ENCODE measurements around the gene CEP20. TPM values are rescaled to one million over a fixed set of nuclear protein-coding genes. Genes with fewer than 3 reads are reported as not detected.
A peak's percentile ranks its signal among the peaks of the same experiment; 100 is the strongest.
"Not testable (repeated sequence)": the region's sequence is repeated elsewhere in the genome, so short reads cannot be mapped to it uniquely, and the experiment has no call there.

Gene CEP20
- total RNA-seq, 1 donor from 2014 or later, result 30.6 TPM

GRCh38 chr16:15839204-15839603 lies 49.2 kb downstream of the CEP20 start:
- intact Hi-C loops (cut with micrococcal nuclease); ATAC-seq; DNase-seq: not testable (repeated sequence)

GRCh38 chr16:15837761-15838160 lies 50.6 kb downstream of the CEP20 start:
- no peak for ATAC-seq
- intact Hi-C loops (cut with micrococcal nuclease), result no loop called here
- DNase-seq, result no peak

- intact Hi-C loops (cut with micrococcal nuclease), result no loop called here
- DNase-seq (no peak), ATAC-seq (no peak)
Observed at GRCh38 chr16:15836965-15837611, 51.3 kb downstream of the CEP20 start.

DNA sequence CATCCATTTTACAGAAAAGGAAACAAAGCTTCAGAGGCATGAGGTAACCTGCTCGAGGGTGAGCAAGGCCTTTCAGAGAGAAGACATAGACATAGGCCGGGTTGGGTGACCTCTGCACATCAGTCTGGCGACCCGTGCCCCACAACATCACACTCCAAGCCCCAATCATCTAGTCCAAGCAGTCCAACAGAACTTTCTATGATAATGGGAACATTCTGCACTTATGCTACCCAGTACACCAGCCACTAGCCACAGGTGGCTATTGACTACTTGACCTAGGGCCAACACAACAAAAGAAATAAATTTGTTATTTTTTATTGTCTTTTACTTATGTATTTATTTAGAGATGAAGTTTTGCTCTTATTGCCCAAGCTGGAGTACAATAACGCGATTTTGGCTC lies 52.3 kb downstream of the CEP20 start:
- ATAC-seq, result no peak
- no peak for DNase-seq
- intact Hi-C loops (cut with micrococcal nuclease), result no loop called here

GRCh38 chr16:15835136-15835878 lies 53.1 kb downstream of the CEP20 start:
- ATAC-seq (no peak), DNase-seq (no peak)
- intact Hi-C loops (cut with micrococcal nuclease), result no loop called here

DNA sequence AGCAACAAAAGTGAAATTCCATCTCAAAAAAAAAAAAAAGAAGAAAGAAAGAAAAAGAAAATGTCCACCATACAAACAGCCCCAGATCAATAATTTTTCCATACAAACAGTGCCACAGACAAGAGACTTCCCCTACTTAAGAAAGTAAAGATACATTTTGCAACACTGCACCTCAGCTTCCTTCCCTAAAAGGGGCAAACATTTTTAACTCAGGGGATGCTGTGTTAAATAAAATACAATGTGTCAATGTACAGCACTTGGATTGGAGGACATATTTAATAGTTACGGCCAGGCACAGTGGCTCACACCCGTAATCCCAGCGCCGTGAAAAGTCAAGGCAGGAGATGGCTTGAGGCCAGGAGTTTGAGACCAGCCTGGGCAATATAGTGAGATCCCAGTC lies 53.9 kb downstream of the CEP20 start:
- DNase-seq (no peak), ATAC-seq (no peak)
- intact Hi-C loops (cut with micrococcal nuclease), result no loop called here

DNA sequence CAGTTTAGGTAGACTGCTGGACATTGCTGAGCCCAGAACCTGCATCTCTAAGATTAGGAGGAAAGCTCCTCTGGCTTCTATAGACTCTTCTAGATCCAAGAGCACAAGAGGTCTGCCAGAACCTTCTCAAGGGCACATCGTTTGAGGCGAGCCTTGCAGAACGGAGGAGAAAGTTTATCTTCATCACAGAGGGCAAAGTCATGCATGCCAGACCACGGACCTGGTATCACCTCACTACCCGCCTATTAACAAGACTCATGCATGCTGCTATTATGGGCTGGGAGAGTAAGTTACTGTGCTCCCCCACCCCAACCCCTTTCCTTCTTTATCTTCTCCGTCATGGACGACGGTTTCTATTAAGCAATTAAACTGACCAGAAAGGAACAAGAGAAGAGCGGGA lies 54.9 kb downstream of the CEP20 start:
- no peak for ATAC-seq
- intact Hi-C loops (cut with micrococcal nuclease), result no loop called here
- no peak for DNase-seq

DNA sequence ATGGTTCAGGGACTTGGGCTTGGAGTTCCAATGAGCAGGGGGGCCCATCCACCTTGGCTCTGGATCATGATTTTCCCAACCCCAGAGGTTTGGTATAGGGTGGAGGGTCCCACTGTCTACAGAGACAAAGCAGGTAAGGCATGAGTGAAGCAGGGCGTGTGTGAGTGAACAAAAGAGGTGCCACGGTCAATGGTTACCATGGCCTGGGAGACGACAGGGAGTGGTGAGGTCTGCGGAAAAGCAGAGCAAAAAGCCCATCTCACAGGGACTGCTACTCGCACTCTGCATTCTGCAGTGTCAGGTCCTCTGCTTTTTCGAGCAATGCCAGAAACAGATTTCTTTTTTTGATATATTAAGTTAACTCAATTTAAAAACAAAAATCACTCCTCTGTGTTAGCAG lies 56.2 kb downstream of the CEP20 start:
- intact Hi-C loops (cut with micrococcal nuclease), result no loop called here
- DNase-seq, result no peak
- ATAC-seq, result no peak

- ATAC-seq (no peak), DNase-seq (no peak)
- intact Hi-C loops (cut with micrococcal nuclease), result no loop called here
Observed at GRCh38 chr16:15830832-15831451, 57.5 kb downstream of the CEP20 start.

DNA sequence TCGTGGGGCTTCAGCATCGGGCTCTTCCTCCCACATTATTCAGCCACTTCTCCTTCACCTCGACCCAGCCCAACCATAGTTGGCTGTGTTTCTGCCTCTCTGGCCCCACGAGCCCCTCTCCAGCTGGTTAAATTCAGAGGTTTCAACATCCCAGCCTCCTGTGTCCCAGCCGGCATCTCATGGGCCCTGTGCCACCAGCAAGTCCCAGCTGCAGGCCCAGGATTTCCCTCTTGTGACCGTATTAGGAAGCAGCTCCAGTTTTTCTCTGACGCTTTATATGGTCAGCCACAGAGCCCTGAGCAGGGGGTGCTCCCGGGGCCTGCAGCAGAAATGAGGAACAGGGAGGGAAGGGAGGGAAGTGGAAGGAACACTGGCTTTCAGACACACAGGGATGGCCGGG lies 58.9 kb downstream of the CEP20 start:
- peak; percentile 85 for ATAC-seq
- peak; percentile 60 for DNase-seq
- intact Hi-C loops (cut with micrococcal nuclease), result no loop called here

DNA sequence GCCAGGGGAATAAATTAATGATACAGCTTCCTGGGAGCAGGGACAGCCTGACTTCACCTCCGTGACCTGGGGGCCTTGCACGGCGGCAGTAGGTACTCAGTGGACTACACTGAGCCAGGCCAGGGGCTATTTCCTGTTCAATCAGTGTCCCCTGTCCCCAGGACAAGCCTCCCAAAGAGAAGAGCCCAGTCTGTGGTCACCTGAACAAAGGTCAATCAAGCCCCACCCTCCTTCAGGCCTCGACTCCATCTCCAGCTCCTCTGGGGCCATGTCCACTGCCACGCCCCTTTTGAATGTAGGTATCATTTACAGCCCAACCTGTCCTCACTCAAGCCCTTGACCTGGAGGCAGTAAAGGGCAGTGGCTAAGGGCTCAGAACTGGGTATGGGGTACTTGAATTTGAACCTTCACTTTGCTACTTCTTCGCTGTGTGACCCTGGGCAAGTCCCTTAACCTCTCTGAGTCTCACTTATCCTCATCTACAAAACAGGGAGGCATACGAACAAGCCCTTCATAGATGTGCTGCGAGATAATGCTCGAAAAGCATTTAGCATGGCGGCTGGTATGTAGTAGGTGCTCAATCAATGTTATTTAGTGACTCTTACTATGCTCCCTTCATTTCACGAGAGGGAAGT lies 60.6 kb downstream of the CEP20 start:
- ATAC-seq (no peak), DNase-seq (no peak)
- intact Hi-C loops (cut with micrococcal nuclease), result no loop called here

GRCh38 chr16:15827299-15827698 lies 61.1 kb downstream of the CEP20 start:
- no peak for DNase-seq
- intact Hi-C loops (cut with micrococcal nuclease), result no loop called here
- ATAC-seq, result no peak

GRCh38 chr16:15825750-15826305 lies 62.6 kb downstream of the CEP20 start:
- no peak for ATAC-seq
- no peak for DNase-seq
- intact Hi-C loops (cut with micrococcal nuclease), result no loop called here

DNA sequence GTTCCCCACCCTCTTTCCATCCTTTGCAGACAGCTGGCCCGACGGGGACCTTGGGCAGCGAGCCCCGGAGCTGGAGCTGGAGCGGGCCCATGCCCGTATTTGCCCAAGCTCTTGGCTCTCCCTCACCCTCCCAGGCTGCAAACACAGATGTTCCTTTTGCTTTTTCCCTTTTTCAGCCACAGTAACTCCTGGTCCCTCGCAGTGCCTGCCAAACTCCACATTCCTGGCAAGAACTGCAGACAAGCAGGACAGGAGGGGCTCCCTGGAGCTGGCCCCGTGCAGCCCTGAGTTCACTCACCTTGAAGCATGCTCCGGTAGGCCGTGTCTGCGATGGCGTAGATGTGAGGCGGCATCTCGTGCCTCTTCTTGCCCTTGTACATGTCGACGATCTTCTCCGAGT lies 65.4 kb downstream of the CEP20 start:
- intact Hi-C loops (cut with micrococcal nuclease), result loop anchor here (2.0 kb wide), 1 partner anchor 56 kb away; no protein-coding TSS in a partner anchor
- no peak for DNase-seq

DNA sequence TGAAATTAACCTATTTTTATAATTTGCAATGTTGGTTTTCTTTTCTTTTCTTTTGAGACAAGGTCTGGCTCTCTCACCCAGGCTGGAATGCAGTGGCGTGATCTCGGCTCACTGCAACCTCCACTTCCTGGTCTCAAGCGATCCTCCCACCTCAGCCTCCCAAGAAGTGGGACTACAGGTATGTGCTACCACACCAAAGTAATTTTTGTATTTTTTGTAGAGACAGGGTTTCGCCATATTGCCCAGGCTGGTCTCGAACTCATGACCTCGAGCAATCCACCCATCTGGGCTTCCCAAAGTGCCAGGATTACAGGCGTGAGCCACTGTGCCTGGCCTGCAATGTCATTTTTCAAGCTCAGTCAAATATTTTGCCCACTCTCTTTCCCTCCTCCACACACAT lies 67.6 kb downstream of the CEP20 start:
- intact Hi-C loops (cut with micrococcal nuclease), result no loop called here
- DNase-seq (no peak), ATAC-seq (no peak)

More for the DNA sequence above, 65.4 kb downstream of the CEP20 start:
- ATAC-seq, result no peak

GRCh38 chr16:15819046-15819445 lies 69.4 kb downstream of the CEP20 start:
- DNase-seq (no peak), ATAC-seq (no peak)
- intact Hi-C loops (cut with micrococcal nuclease), result no loop called here

GRCh38 chr16:15817446-15817845 lies 71.0 kb downstream of the CEP20 start:
- ATAC-seq, result no peak
- DNase-seq, result no peak
- intact Hi-C loops (cut with micrococcal nuclease), result no loop called here

- ATAC-seq, result no peak
- intact Hi-C loops (cut with micrococcal nuclease), result no loop called here
- DNase-seq, result no peak
Observed at GRCh38 chr16:15816228-15816627, 72.2 kb downstream of the CEP20 start.
